GM12874 (cell line): ENCODE measurements around the gene OIT3.

Source experiments
- CTCF ChIP-seq: IDR thresholded peaks from 2 replicates; pipeline ENCODE4 v1.5.1; 2011; ENCODE audit warnings: low read depth, mild to moderate bottlenecking, control low read depth, low read length, moderate library complexity; ENCODE audit not compliant: insufficient read depth

The OIT3 gene

GRCh38 chr10:72885953-72886352 lies 7.6 kb upstream of the OIT3 start:
- TF ChIP-seq CTCF: no peak

GRCh38 chr10:72886621-72887020 lies 6.9 kb upstream of the OIT3 start:
- TF ChIP-seq CTCF: no peak

GRCh38 chr10:72887043-72887442 lies 6.5 kb upstream of the OIT3 start:
- TF ChIP-seq CTCF: no peak

- no peak for TF ChIP-seq CTCF
Observed at GRCh38 chr10:72888151-72888638, 5.3 kb upstream of the OIT3 start.

GRCh38 chr10:72889391-72889831 lies 4.1 kb upstream of the OIT3 start:
- TF ChIP-seq CTCF: no peak

GRCh38 chr10:72890086-72890485 lies 3.5 kb upstream of the OIT3 start:
- TF ChIP-seq CTCF: no peak

GRCh38 chr10:72895236-72895850 lies 1.8 kb downstream of the OIT3 start:
- TF ChIP-seq CTCF: no peak
